ENCODE measurements around the gene ZNF451.

DNA sequence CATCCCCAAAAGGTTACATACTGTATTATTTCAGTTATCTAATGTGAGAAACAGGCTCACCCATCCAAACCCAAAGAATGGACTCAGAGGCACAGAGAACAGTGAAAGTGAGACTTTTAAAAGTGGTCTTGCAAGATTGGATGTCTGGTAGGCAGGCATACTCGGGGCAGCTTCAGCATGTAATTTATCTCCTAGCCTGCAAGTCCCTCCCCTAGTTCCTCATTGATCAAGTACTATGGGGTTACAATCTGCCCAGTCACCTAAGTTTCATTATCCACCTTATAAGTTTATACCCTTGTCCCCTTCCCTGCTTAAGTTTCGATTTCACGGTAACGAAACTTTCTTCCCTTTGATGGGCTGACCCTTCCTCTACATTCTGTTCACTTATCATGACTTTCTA is 20.8 kb upstream of the ZNF451 start:
- TF ChIP-seq CTCF (conservative IDR thresholded peaks at IDR 0.05; ENCODE audit: low read depth, low read length) (no peak), EZH2 (IDR thresholded peaks at IDR 0.05; ENCODE audit: borderline replicate concordance, low read depth, low read length, poor library complexity, severe bottlenecking) (no peak)

Measured in A673 (cell line).